MM.1S (cell line): ENCODE measurements around the gene UNC13B.

Source experiments
- DNase-seq: peaks from one replicate; pipeline ENCODE4 v3.0.0-alpha.2; 2015
- H2AFZ ChIP-seq: fragments of 300-600 bp; sonication (generic); 2 replicates; pipeline ENCODE4 v1.6.0; 2016; ENCODE audit warnings: antibody characterized with exemption, low read length
- H3F3A ChIP-seq: fragments of 300-600 bp; sonication (generic); 2 replicates; pipeline ENCODE4 v1.6.1; 2016; ENCODE audit warnings: mild to moderate bottlenecking, antibody characterized with exemption, low read length, moderate library complexity, mixed read lengths; ENCODE audit not compliant: insufficient read depth
- H3K27ac ChIP-seq: fragments of 300-600 bp; sonication (generic); 2 replicates; pipeline ENCODE4 v1.5.1; 2016; ENCODE audit warnings: mild to moderate bottlenecking, low read length
- H3K27me3 ChIP-seq: fragments of 300-600 bp; sonication (generic); replicated peaks from 2 replicates; pipeline ENCODE4 v1.6.0; 2016; ENCODE audit warnings: low read length; ENCODE audit not compliant: insufficient read depth
- H3K36me3 ChIP-seq: fragments of 300-600 bp; sonication (generic); replicated peaks from 2 replicates; pipeline ENCODE4 v1.6.1; 2016; ENCODE audit warnings: mild to moderate bottlenecking, low read length, mixed read lengths; ENCODE audit not compliant: insufficient read depth
- H3K4me1 ChIP-seq: fragments of 300-600 bp; sonication (generic); 2 replicates; pipeline ENCODE4 v1.6.1; 2016; ENCODE audit warnings: low read length, mixed read lengths
- H3K4me2 ChIP-seq: fragments of 300-600 bp; sonication (generic); 2 replicates; pipeline ENCODE4 v1.6.0; 2016; ENCODE audit warnings: low read depth, low read length
- H3K4me3 ChIP-seq: fragments of 300-600 bp; sonication (generic); 2 replicates; pipeline ENCODE4 v1.5.1; 2016; ENCODE audit warnings: low read length, mixed read lengths
- H3K79me2 ChIP-seq: fragments of 300-600 bp; sonication (generic); 2 replicates; pipeline ENCODE4 v1.6.1; 2016; ENCODE audit warnings: mixed run types, low read length, mixed read lengths
- H3K9ac ChIP-seq: fragments of 300-600 bp; sonication (generic); 2 replicates; pipeline ENCODE4 v1.6.1; 2016; ENCODE audit warnings: low read length, mixed read lengths
- H3K9me2 ChIP-seq: fragments of 300-600 bp; sonication (generic); replicated peaks from 2 replicates; pipeline ENCODE4 v1.6.1; 2016; ENCODE audit warnings: mild to moderate bottlenecking, low read length, mixed read lengths; ENCODE audit not compliant: insufficient read depth
- H3K9me3 ChIP-seq: fragments of 300-600 bp; sonication (generic); replicated peaks from 2 replicates; pipeline ENCODE4 v1.6.1; 2016; ENCODE audit warnings: mild to moderate bottlenecking, low read length, mixed read lengths; ENCODE audit not compliant: insufficient read depth
- H4K20me1 ChIP-seq: fragments of 300-600 bp; sonication (generic); 2 replicates; pipeline ENCODE4 v1.6.1; 2016; ENCODE audit warnings: mild to moderate bottlenecking, low read length, moderate library complexity, mixed read lengths; ENCODE audit not compliant: insufficient read depth
- EZH2 ChIP-seq: fragments of 300-600 bp; sonication (generic); optimal IDR thresholded peaks from 2 replicates; pipeline ENCODE3; 2017; ENCODE audit warnings: low read depth, mild to moderate bottlenecking, antibody characterized with exemption, low read length, mixed read lengths
- EZH2phosphoT487 ChIP-seq: fragments of 300-600 bp; sonication (generic); IDR thresholded peaks from 2 replicates; pipeline ENCODE4 v1.6.1; 2018; ENCODE audit warnings: antibody characterized with exemption, low read length
- TF ChIP-seq, protein P1 (sequence below): fragments of 300-600 bp; sonication (generic); IDR thresholded peaks from 2 replicates; pipeline ENCODE4 v1.5.1; 2016; ENCODE audit warnings: antibody characterized with exemption, low read length, mixed read lengths

UNC13B gene

DNA sequence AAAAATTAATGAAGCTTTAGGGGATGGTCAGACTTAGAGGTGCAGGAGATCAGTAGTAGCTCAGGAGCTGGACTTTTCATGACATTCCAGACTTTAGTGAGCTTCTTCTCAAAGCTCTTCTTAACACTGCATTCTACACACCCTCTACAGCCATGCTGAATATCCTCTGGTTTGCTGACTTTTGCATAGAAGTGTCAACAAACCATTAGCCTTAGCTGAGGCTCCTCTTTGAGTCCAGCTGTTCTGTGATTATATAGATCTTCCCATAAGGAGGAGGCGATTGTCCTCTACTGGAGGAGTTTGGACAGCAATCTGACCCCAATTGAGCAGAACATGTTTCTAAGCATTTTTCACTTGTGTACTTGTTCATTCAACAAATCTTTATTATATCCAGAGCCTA is 253.1 kb downstream of the UNC13B start:
- H3K4me2 ChIP-seq: no peak overlapping the region
- no peaks in the 10 kb centered on the region for H3K9me3 ChIP-seq
- TF ChIP-seq EZH2phosphoT487: no peak
- TF ChIP-seq, protein P1, sequence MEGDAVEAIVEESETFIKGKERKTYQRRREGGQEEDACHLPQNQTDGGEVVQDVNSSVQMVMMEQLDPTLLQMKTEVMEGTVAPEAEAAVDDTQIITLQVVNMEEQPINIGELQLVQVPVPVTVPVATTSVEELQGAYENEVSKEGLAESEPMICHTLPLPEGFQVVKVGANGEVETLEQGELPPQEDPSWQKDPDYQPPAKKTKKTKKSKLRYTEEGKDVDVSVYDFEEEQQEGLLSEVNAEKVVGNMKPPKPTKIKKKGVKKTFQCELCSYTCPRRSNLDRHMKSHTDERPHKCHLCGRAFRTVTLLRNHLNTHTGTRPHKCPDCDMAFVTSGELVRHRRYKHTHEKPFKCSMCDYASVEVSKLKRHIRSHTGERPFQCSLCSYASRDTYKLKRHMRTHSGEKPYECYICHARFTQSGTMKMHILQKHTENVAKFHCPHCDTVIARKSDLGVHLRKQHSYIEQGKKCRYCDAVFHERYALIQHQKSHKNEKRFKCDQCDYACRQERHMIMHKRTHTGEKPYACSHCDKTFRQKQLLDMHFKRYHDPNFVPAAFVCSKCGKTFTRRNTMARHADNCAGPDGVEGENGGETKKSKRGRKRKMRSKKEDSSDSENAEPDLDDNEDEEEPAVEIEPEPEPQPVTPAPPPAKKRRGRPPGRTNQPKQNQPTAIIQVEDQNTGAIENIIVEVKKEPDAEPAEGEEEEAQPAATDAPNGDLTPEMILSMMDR: no peak
- TF ChIP-seq EZH2: no peak
- H3K79me2 ChIP-seq: no peaks in the 10 kb centered on the region
- H3K36me3 ChIP-seq: no peaks in the 10 kb centered on the region
- no peak overlapping the region for H3K9ac ChIP-seq
- no peak overlapping the region for H3K4me3 ChIP-seq
- no peaks in the 10 kb centered on the region for H3F3A ChIP-seq
- no peaks in the 10 kb centered on the region for H3K4me1 ChIP-seq
- no peak overlapping the region for H2AFZ ChIP-seq
- H3K27me3 ChIP-seq: no peaks in the 10 kb centered on the region
- DNase-seq: no peak
- H4K20me1 ChIP-seq: no peaks in the 10 kb centered on the region
- no peak overlapping the region for H3K27ac ChIP-seq
- H3K9me2 ChIP-seq: no peaks in the 10 kb centered on the region

GRCh38 chr9:35415402-35416097 is 253.7 kb downstream of the UNC13B start:
- DNase-seq: no peak
- H3K36me3 ChIP-seq: no peaks in the 10 kb centered on the region
- TF ChIP-seq, protein P1: 0 out of 2 replicates have a peak, but pooled peaks have one; percentile 14
- TF ChIP-seq EZH2phosphoT487: no peak

DNA sequence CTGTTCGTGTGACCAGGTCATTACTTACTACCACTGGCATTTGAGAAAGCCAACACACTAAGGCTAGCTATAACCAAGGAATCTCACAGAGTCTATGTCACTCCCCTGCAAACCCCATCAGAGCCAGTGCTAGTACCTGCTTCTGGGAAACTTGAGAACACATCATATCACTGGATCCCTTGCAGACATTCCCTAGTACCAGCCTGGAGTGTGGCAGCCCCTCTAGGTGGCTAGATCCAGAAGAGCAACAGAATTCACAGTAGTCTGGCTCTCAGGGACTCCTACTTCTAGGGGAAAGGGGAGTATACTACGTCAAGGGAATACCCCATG is 254.3 kb downstream of the UNC13B start:
- H3K79me2 ChIP-seq: no peaks in the 10 kb centered on the region
- no peak overlapping the region for H3K9ac ChIP-seq
- no peak overlapping the region for H3K4me3 ChIP-seq
- no peak overlapping the region for H3K27ac ChIP-seq
- H2AFZ ChIP-seq: no peak overlapping the region
- no peaks in the 10 kb centered on the region for H3K9me3 ChIP-seq
- no peaks in the 10 kb centered on the region for H3F3A ChIP-seq
- DNase-seq: no peak
- no peaks in the 10 kb centered on the region for H3K9me2 ChIP-seq
- no peaks in the 10 kb centered on the region for H4K20me1 ChIP-seq
- H3K4me2 ChIP-seq: no peak overlapping the region
- H3K27me3 ChIP-seq: no peaks in the 10 kb centered on the region
- no peaks in the 10 kb centered on the region for H3K4me1 ChIP-seq
- no peaks in the 10 kb centered on the region for H3K36me3 ChIP-seq
- TF ChIP-seq EZH2: no peak
- TF ChIP-seq EZH2phosphoT487: no peak
- TF ChIP-seq, protein P1: no peak

More at GRCh38 chr9:35415402-35416097, 253.7 kb downstream of the UNC13B start:
- Histone ChIP-seq H3K9me2 (no peaks in the 10 kb centered on the region), H3K4me2 (no peak overlapping the region), H3F3A (no peaks in the 10 kb centered on the region), H3K27me3 (no peaks in the 10 kb centered on the region), H2AFZ (no peak overlapping the region), H3K79me2 (no peaks in the 10 kb centered on the region), H3K4me3 (no peak overlapping the region), H4K20me1 (no peaks in the 10 kb centered on the region), H3K9me3 (no peaks in the 10 kb centered on the region), H3K27ac (no peak overlapping the region), H3K4me1 (no peaks in the 10 kb centered on the region), H3K9ac (no peak overlapping the region)
